ENCODE results near the gene PTER. TPM values are rescaled to one million over a fixed set of nuclear protein-coding genes. Genes with fewer than 3 reads are reported as not detected.

The PTER gene
- total RNA-seq, 4 donors from 2014 or later = 21.0 to 31.2 (median 24.4) TPM

DNA sequence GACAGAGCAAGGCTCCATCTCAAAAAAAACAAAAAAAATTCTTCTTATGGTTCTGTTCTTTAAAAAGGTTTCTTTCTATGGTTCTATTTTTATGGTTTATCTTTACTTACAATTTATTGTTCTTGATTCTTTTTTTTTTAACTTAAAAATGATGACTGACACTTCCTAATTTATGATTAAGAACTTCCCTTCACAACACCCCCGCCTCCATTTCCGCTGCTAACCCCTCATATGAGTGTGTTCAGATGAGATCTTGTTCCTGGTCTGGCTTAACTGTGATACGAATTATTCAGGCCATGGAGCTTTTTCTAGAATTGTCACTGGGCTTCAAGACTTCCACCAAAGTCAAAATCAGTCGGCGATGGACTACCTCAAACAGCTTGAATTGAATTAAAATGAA is 33.9 kb downstream of the PTER start:
- no peak for TF ChIP-seq POLR2A (IDR thresholded peaks at IDR 0.05)
- TF ChIP-seq, protein P1, sequence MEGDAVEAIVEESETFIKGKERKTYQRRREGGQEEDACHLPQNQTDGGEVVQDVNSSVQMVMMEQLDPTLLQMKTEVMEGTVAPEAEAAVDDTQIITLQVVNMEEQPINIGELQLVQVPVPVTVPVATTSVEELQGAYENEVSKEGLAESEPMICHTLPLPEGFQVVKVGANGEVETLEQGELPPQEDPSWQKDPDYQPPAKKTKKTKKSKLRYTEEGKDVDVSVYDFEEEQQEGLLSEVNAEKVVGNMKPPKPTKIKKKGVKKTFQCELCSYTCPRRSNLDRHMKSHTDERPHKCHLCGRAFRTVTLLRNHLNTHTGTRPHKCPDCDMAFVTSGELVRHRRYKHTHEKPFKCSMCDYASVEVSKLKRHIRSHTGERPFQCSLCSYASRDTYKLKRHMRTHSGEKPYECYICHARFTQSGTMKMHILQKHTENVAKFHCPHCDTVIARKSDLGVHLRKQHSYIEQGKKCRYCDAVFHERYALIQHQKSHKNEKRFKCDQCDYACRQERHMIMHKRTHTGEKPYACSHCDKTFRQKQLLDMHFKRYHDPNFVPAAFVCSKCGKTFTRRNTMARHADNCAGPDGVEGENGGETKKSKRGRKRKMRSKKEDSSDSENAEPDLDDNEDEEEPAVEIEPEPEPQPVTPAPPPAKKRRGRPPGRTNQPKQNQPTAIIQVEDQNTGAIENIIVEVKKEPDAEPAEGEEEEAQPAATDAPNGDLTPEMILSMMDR (IDR thresholded peaks at IDR 0.05) = no peak
- intact Hi-C loops (cut with DNase I) = no loop called here
- Histone ChIP-seq H3K27ac (no peak overlapping the region), H3K36me3 (no peaks in the 10 kb centered on the region), H3K27me3 (no peaks in the 10 kb centered on the region), H3K9me3 (no peaks in the 10 kb centered on the region), H3K4me3 (replicated peaks in 1 of 3) (no peak overlapping the region), H3K4me1 (no peaks in the 10 kb centered on the region)
- WGBS, 2 donors = 84% methylated on average over 5 of the region's 5 CpGs
- DNase-seq = no peak

DNA sequence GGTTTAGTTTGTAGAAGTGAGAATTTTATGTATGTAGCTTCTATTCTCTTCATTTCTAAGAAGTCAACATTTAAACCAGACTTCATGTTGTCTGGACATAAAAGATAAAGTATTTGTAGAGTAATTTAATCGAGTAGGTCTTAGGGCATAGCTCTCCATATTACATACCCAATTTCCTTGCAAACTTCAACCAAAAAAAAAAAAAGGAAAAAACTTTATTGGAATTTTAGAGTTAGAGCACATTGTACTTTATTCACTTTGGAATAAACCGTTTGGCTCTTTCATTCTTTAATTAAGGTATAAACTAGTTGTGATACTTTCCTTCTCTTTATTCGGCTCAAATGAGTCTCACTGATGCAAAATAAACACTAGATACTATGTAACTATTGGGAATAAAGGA is 36.0 kb downstream of the PTER start:
- intact Hi-C loops (cut with DNase I) = no loop called here
- H3K9me3 ChIP-seq = no peaks in the 10 kb centered on the region
- no peak for DNase-seq
- 90 to 94% methylated on average over 3 of the region's 3 CpGs for WGBS, 2 donors
- no peaks in the 10 kb centered on the region for H3K4me1 ChIP-seq
- H3K4me3 ChIP-seq (replicated peaks in 1 of 3) = no peak overlapping the region
- H3K36me3 ChIP-seq = no peaks in the 10 kb centered on the region
- no peak for TF ChIP-seq POLR2A (IDR thresholded peaks at IDR 0.05)
- TF ChIP-seq, protein P1 (IDR thresholded peaks at IDR 0.05) = no peak
- H3K27ac ChIP-seq = no peak overlapping the region
- H3K27me3 ChIP-seq = no peaks in the 10 kb centered on the region

DNA sequence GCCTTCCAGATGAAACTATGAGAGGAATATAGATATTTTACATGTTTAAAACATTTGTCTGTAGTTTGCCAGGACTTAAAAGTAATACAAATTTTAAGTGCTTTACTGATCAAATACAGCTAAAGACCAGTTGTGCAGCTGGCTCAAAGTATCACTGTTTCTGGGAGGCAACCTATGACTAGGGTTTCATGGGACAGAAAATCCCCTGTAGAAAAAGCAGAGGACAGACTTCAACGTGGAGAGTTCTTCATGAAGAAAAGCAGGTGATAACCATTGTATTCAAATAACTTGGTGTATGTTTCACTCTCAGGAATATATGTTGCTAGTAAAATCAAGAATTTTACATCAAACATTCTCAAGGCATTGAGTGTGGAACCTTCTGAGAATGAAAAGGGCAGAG is 40.9 kb downstream of the PTER start:
- H3K9me3 ChIP-seq = no peaks in the 10 kb centered on the region
- TF ChIP-seq, protein P1 (IDR thresholded peaks at IDR 0.05) = no peak
- TF ChIP-seq POLR2A (IDR thresholded peaks at IDR 0.05) = no peak
- intact Hi-C loops (cut with DNase I) = no loop called here
- WGBS, 2 donors = 76 to 85% methylated on average over 1 of the region's 1 CpG
- no peaks in the 10 kb centered on the region for H3K27me3 ChIP-seq
- peaks cover 18 to 23% of the 10 kb centered on the region in 2 donors for H3K4me1 ChIP-seq
- no peak overlapping the region for H3K4me3 ChIP-seq (replicated peaks in 1 of 3)
- DNase-seq = no peak
- no peaks in the 10 kb centered on the region for H3K36me3 ChIP-seq
- H3K27ac ChIP-seq = no peak overlapping the region

DNA sequence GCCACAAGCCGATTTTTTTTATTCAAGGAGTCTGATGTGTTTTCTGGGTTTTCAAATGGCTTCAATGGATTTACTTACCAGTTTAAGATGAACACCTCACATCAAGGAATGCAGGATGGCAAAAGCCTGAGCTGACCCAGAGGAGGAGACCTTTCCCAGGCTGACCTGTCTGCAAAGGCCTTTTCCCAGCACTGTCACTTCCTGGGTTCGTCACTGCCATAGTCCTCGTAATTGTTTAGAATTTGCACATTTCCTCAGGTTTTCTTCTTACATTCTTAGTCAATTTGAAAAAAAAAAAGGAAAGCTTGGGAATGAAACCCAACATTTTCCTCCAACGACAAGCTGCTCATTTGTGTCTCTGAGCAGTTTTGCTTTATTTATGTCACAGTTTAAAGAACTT is 42.0 kb downstream of the PTER start:
- no peak overlapping the region for H3K4me3 ChIP-seq (replicated peaks in 1 of 3)

DNA sequence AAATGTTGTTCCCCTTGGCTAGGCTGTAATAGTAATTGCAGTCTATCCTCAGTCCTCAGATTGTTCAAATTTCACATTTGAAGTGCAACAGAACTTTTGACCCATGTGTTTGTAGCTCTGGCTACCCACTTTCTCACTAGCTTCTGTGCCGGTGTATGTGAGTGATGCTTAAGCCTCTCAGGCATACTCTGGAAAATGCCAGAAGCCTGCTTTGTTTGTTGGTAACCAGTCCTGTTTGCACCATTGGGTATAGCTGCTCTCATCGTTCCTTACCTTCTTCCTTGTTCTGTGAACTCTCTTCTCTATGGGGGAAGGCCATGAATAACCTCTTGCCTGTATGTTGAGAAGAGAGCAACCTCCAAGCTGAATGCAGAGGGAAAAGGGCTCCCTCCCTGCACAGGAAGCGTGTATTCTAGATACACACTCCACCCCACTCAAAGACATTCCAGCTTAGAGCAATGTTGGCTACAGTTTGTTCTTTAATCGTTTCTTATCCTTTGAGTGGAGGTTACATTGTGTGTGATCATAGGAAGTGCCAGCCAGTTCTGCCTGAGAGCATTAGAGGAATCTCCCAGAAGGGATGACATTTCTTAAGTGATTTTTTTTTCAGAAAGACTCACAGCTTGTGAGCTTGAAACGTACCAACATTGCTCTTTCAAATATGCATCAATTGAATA is 44.4 kb downstream of the PTER start:
- Histone ChIP-seq H3K4me3 (replicated peaks in 1 of 3) (no peak overlapping the region), H3K36me3 (no peaks in the 10 kb centered on the region), H3K9me3 (no peaks in the 10 kb centered on the region), H3K27me3 (no peaks in the 10 kb centered on the region), H3K27ac (peak overlapping the region; percentile 23 to 83 (median 83)), H3K4me1 (peaks cover 22 to 31% of the 10 kb centered on the region in 2 donors)
- intact Hi-C loops (cut with DNase I) = loop anchor here (10.0 kb wide), 1 partner anchor 46 kb away; the partner anchor contains the start of gene PTER
- no peak for TF ChIP-seq POLR2A (IDR thresholded peaks at IDR 0.05)
- TF ChIP-seq, protein P1 (IDR thresholded peaks at IDR 0.05) = no peak
- 25 to 39% methylated on average over 5 of the region's 5 CpGs for WGBS, 2 donors
- DNase-seq = peak; percentile 67 to 70

More for the DNA sequence above, 42.0 kb downstream of the PTER start:
- H3K4me1 ChIP-seq = peaks cover 22 to 31% of the 10 kb centered on the region in 2 donors
- intact Hi-C loops (cut with DNase I) = no loop called here
- H3K9me3 ChIP-seq = no peaks in the 10 kb centered on the region
- H3K36me3 ChIP-seq = no peaks in the 10 kb centered on the region
- no peak for DNase-seq
- WGBS, 2 donors = 90 to 93% methylated on average over 4 of the region's 4 CpGs
- H3K27ac ChIP-seq = no peak overlapping the region
- TF ChIP-seq, protein P1 (IDR thresholded peaks at IDR 0.05) = no peak
- TF ChIP-seq POLR2A (IDR thresholded peaks at IDR 0.05) = no peak
- H3K27me3 ChIP-seq = no peaks in the 10 kb centered on the region
